Panc1 (cell line): ENCODE data around the gene LPIN3.

ENCODE experiments used
- POLR2AphosphoS5 ChIP-seq: IDR thresholded peaks from 2 replicates; pipeline ENCODE4 v1.6.1; 2012; ENCODE audit warnings: mild to moderate bottlenecking, low read depth, low read length, moderate library complexity
- TF ChIP-seq, protein P1 (sequence below): fragments of 450-650 bp; IDR thresholded peaks from 2 replicates; pipeline ENCODE4 v1.5.1; 2017; ENCODE audit warnings: mild to moderate bottlenecking

DNA sequence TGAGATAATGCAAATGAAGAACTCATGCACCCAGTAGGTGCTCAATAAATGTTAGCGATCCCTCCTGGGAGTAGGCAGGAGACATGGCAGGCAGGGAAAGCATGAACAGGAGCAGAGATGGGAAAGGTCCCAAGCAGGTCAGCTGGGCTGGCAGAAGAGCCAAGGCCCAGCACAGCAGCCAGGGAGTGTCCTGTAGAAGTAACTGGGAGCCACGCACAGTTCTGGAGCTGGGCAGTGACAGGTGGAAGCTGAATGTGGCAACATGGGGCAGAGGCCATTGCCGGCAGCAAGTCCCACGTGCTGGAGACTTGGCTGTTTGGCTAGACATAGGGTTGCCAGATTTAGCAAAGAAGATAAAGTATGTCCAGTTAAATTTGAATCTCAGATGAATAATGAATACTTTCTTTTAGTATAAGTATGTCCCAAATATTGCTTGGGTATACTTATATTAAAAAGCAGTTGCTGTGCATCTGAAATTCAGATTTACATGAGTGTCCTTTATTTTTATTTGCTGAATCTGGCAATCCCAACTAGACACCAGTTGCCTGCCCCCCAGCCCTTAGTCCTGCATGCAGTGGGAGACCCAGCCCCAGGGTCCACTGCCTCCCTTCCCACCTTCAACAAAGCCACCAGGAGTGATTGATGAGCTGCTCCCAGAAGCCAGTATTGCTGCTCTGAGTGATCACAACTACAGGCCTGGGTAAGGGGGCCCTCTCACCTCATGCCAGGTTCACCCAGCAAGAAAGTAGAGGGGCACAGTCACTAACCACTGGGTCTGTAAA, 3.7 kb upstream of the LPIN3 start:
- TF ChIP-seq, protein P1, sequence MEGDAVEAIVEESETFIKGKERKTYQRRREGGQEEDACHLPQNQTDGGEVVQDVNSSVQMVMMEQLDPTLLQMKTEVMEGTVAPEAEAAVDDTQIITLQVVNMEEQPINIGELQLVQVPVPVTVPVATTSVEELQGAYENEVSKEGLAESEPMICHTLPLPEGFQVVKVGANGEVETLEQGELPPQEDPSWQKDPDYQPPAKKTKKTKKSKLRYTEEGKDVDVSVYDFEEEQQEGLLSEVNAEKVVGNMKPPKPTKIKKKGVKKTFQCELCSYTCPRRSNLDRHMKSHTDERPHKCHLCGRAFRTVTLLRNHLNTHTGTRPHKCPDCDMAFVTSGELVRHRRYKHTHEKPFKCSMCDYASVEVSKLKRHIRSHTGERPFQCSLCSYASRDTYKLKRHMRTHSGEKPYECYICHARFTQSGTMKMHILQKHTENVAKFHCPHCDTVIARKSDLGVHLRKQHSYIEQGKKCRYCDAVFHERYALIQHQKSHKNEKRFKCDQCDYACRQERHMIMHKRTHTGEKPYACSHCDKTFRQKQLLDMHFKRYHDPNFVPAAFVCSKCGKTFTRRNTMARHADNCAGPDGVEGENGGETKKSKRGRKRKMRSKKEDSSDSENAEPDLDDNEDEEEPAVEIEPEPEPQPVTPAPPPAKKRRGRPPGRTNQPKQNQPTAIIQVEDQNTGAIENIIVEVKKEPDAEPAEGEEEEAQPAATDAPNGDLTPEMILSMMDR, result no peak
- no peak for TF ChIP-seq POLR2AphosphoS5
